HK-2 (cell line): ENCODE data around the gene OR4Q2.
"Not testable (repeated sequence)": the region's sequence is repeated elsewhere in the genome, so short reads cannot be mapped to it uniquely, and the experiment has no call there.

Source experiments
- DNase-seq: peaks from one replicate; pipeline ENCODE4 v3.0.0-alpha.2; 2018; ENCODE audit not compliant: unreplicated experiment

Gene OR4Q2

DNA sequence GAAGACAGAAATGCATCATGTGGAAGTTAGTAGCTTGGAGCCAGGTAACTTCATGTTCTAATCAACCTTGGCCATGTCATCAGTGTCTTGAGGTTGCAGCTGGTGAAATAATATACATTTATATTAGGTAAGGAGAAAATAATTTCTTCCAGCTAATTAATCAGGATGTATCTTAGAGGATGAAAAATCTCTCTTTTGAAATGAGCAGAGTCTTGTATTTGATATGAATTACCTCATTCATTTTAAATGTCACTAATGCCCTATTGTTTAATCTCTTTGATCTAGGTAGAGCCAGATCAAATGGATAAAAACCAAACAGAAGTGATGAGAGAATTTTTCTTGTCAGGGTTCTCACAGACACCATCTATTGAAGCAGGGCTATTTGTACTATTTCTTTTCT is at the start of gene OR4Q2:
Gene OR4Q2, plus strand, starts transcription at position 301 of the 400 bp plus-strand sequence.
- no peak for DNase-seq

DNA sequence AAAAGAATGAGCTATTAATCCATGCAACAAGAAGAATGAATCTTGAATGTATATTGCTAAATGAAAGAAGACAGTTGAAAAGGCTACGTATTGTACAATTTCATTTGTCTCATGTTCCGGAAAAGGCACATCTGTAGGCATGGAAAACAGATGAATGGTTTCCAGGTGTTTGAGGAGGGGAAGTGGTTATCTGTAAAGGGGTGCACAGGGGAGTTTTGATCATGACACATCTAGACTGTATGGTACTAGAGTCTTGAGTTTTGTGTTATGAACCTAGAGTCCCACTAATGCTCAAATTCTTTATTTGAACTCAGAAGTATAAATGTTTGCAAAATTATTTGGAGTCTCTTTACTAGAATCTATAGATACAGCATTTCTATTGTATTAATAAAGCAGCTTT is 32.2 kb upstream of the OR4Q2 start:
- DNase-seq: not testable (repeated sequence)

DNA sequence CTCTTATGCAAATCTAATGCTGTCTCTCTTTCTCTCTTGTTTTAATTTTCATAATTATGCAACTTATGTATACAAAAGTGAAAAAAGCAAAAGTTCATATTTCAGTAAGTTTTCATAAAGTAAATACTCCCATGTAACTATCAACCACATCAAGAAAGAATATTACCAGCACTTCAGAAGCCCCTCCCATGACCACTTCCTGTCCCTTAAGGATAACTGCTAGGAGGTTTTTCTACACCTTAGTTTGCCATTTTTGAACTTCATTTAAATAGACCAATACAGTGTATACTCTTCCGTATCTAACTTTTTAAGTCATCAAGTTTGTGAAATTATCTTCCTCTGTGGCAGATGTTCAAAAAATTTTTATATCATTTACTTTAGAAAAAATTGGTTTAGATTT is 27.1 kb upstream of the OR4Q2 start:
- no peak for DNase-seq

DNA sequence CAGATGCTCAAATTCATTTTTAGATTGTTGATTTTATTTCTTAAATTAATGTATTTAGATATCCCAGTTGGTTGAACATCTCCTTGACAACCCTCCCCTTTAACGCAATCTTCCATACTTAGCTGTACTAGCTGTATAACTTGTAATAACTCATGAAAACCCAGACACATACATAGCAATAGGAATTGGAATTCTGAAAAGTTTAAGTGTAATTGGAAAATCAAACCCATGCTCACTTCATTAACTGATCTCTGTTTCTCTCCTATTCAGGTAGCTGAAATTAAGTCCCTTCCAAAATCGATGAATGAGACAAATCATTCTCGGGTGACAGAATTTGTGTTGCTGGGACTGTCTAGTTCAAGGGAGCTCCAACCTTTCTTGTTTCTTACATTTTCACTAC is 26.7 kb upstream of the OR4Q2 start, which contains the start of gene OR4K15:
Gene OR4K15, plus strand, starts transcription at position 301 of the 400 bp plus-strand sequence. Its CDS starts 0 bp downstream, at position 301.
- no peak for DNase-seq

DNA sequence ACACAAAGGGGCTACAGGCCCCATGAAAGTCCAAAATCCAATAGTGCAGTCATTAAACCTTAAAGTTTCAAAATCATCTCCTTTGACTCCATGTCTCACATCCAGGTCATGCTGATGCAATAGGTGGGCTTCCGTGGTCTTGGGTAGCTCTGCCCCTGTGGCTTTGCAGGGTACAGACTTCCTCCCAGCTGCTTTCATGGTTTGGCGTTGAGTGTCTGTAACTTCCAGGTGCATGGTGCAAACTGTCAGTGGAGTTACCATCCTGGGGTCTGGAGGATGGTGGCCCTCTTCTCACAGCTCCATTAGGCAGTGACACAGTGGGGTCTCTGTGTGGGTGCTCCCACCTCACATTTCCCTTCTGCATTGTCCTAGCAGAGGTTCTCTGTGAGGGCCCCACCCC is 8.5 kb upstream of the OR4Q2 start:
- no peak for DNase-seq

DNA sequence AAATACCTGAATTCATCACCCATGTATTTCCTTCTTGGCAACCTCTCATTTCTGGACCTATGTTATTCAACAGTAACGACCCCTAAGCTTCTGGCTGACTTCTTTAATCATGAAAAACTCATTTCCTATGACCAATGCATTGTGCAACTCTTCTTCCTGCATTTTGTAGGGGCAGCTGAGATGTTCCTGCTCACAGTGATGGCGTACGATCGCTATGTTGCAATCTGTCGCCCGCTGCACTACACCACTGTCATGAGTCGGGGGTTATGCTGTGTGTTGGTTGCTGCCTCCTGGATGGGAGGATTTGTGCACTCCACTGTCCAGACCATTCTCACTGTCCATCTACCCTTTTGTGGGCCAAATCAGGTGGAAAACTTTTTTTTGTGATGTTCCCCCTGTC is 356 bp downstream of the OR4Q2 start:
- DNase-seq: no peak

DNA sequence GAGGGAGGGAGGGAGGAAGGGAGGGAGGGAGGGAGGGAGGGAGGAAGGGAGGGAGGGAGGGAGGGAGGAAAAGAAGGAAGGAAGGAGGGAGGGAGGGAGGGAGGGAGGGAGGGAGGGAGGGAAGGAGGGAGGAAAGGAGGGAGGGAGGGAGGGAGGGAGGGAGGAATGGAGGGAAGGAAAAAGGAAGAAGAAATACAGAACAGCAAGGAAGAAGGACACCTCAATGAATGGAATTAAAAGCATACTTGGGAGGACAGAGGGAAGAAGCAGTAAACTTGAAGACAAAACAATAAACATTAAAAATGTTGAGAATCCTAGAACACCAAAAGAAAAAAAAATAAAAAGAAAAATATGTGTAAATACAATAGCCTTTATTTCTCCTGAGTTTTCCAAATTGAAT is 6.2 kb downstream of the OR4Q2 start:
- DNase-seq: no peak

DNA sequence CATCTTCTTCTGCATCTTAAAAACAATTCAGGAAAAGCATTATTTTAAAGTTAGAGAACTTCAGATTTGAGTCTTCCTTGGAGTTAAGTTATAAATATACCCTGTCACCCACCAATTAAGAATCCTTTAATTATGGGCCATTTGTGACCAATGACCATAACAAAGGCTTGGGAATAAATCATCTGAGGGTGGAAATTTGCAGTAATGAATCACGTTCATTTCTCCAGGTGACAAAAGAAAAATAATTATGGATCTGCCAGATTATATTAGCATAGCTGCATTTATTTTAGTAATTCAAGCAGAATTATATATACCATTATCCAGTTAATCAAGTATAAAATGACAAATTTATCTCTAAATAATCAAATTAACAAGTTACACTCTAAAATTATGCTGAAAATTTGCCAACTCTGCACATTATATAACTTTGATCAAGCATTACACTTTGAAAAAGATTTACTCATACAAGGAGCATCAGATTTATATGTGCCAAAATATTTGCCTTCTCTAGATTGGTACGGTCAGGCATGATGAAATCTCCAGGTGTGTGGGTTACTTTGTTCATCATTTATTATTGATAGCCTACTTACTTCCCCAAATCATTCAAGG is 17.4 kb downstream of the OR4Q2 start, which contains the start of gene OR4K14:
Gene OR4K14, minus strand, starts transcription at position 51 of the 609 bp plus-strand sequence. CDS start 4,114 bp downstream, outside the sequence.
- DNase-seq: no peak

DNA sequence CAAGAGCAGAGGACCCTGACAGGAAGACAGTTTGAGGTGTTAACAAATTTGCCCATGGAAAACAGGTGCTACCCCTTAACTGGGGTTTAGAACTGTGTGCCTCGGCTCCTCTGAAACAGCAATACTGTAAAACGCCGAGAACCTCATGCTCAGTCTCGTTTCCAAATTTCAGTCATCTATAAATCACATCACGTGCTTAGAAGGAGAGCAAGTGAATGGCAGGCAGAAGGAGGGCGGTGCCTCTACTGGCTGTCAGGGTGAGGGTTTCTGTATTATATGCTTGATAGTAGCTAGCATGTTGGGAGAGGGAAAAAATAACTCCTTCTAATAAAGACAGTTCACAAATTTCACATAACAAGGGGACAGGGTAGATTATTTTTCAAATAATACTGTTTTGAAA is 29.1 kb downstream of the OR4Q2 start:
- no peak for DNase-seq

DNA sequence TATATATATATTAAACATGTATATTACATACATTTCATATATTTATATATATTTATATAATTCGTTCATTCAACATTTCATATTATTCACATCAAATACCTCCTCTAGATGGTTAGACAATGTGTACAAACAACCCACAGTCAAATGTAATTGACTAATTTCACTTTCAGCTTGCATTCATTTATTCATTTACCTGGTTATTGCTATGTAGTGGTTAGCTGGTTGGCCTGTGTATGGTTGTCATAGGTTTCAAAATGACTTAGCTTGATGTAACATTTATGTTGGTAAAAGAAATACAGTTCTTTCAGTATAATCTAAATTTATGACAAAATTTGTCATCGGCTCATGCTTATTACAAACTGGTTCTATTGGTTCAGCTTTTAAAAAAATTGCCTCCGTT is 33.5 kb downstream of the OR4Q2 start:
- no peak for DNase-seq

DNA sequence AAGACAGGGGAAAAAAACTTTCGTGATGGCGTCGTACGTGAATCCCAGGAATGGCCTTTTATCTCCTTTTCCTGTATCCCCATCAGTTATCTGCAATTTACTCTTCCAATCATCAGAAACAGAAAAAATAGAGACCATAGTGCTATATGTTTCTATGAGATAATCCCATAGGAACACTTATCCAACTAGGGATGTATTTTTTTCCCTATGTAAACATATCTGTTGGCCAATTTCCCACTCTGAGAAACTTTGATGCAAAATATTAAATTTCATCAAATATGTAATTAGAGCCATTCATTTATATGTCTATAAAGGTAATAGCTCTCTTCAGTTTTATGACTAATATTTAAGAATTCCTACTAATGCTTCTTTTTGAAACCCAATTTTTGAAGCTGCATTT is 34.0 kb downstream of the OR4Q2 start, which contains the start of gene OR4K13:
Gene OR4K13, minus strand, starts transcription at position 101 of the 400 bp plus-strand sequence. CDS start 1,280 bp downstream, outside the sequence.
- DNase-seq: no peak

DNA sequence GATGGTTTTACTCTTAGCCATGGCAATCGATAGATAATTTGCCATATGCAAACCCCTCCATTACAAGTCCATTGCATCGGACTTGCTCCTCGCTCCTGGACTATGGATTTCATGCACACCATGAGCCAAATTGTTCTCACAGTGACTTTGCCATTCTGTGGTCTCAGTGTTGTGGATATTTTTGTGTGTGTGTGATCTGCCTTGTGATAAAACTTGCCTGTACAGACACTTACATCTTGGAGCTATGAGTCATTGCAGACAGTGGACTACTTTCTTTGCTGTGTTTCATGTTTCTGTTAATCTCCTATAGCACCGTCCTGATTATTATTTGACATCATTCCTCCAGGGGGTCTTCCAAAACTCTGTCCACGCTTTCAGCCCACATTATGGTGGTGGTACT is 42.3 kb downstream of the OR4Q2 start:
- DNase-seq: no peak

DNA sequence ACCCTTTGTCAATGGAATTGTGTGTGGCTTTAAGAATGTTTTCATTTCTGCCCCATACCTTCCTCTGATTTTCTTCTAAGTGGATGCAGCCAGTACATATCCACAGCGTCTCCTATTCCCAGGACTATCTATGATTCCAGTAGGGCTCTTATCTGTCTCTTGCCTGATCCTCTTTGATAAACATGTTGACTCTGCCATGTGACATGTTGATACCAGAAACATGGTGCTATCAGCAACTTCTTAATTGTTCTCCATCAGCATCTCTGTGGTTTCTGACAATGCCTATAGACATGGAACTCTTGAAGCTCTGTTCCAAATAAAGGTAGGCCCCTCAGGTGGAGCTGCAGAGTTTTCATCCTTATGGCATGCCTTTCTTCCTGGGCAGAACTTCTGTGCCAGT is 46.2 kb downstream of the OR4Q2 start:
- DNase-seq: no peak
